Activated CD8-positive, alpha-beta memory T cell treated with anti-CD3 and anti-CD28 coated beads, Interleukin-2, amount 50 U/mL, for 24 hours (primary cell): Measurements from ENCODE around the gene ZNF48.

Source experiments
- DNase-seq: peaks from one replicate; pipeline ENCODE4 v3.0.0-alpha.2; 2020; ENCODE audit errors: extremely low read depth

Gene ZNF48

DNA sequence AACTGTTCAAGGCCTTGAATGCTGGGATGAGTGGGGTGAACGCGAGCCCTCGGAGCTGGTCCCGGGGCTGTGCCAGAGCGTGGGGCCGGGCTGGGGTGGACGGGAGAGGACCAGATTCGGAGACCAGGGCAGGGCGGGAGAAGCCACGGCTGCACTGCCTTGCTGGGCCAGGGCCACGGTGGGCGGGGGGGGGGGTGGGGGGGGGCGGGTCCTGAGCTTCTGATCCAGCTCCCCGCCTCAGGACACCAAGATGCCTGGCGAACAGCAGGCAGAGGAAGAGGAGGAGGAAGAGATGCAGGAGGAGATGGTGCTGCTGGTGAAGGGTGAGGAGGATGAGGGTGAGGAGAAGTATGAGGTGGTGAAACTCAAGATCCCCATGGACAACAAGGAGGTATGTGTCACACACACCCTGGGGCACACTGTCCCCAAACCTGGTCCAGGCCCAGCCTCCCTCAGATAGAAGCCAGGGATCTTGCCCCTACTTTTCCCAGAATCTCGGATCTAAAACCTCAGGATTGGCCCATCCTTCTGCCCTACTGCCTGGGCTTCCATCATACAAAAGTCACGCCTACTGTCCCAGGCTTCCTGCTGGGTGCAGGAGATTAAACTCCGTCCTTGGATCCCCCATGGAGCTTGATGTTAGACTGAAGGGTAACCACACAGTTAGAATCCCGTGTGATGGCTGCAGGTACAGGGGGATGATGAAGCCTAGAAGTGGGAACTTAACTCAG lies 12.7 kb downstream of the ZNF48 start:
- DNase-seq = no peak

DNA sequence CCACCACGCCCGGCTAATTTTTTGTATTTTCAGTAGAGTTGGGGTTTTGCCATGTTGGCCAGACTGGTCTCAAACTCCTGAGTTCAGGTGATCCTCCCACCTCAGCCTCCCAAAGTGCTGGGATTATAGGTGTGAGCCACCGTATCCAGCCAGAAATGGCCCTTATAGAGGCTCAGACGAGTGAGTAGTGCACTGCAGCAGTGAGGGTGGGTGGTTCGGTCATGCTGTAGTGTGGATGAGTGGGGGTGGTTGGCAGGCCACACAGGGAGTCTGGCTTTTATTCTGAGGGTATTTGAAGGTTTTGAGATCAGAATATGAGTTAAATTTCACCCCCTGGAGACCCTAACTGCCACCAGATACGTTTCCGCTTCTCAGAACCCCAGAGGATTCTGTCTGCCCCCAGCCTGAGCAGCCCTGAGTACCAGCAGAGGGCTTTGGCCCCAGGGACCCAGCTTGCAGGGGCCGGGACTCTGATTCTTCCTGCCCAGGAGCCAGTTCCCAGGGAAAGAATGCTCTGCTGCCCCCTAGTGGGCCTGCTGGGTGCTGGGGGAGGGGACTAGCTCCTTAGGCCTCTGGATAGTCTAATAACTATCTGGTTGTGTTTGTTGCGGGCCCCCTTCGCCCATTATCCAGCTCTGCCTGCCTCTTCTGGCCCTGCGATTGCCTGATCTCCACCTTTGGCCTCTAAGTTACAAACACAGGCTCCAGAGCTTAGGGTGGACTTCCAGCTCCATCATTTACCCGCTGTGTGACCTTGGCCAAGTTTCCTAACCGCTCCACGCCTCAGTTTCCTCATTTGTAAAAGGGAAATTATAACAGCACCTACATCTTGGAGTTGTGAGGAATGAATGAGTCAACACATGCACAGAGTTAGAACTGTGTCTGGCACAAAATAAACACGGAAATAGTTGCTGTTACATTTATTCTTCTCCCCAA lies 14.2 kb downstream of the ZNF48 start:
- peak; percentile 80 for DNase-seq

DNA sequence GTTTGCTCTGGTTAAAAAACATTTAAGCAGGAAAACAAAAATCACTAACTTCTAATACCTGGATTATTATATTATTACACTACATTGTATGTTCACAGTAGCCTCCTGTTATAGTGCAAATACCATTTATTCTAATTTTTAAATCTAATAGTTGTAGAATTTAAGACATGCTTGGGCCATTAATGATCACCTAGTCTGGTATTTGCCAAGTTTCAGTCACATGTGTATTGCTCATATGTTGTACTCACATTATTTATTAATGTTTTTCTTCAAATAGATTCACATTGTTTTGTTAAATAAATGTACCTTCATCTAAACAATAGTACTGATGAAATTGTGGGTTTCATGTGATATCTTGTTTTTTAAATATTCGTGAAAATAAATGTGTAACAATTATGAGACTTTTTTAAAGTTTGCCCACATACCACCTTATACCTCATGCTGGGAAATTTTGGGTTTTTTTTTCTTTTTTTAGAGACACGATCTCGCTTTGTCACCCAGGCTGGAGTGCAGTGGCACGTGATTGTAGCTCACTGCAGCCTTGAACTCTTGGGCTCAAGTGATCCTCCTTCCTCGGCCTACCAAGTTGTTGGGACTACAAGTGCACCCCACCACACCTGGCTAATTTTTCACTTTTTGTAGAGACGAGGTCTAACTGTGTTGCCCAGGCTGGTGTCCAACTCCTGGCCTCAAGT lies 18.0 kb downstream of the ZNF48 start:
- no peak for DNase-seq

DNA sequence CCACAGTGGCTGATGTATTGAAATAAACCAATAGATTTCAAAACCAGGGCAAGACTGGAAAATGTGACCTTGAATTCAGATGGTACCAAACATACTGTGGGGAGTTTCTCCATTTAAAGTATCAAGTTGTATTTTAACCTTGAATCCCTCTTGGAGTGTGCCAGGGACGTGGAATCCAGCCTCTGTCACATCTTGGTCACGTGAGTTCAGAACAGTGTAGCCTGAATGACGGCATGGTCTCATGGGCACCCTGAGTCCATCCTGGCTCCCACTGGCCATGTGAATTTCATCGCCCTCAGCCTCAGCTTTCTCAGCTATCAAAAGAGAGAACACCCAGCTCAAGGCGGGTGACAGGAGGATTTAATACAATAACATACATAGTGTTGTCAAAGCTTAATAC lies 18.9 kb downstream of the ZNF48 start:
- DNase-seq = no peak

DNA sequence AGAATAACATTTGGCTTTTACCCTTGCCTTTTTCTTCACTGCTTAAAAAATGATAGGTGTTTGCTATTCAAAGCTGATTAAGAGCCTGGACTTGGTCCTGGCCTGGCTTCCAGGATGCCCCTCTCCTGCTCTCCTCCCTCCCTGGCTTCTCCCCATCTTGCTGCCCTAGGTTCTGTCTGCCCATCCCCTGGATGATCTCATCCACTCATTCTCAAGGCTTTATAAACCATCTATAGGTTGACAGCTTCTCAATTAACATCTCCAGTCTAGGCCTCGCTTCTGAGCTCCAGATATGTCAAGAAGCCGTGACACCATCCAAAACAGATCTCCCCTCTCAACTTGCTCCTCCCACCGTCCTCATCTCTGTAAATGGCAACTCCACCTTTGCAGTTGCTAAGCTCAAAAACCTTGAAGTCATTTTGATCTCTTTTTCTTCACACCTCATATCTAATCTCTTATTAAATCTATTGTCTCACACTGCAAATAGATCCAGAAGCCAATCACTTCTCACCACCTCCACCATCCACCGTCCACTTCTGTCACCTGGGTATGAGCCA lies 20.9 kb downstream of the ZNF48 start:
- DNase-seq = no peak

DNA sequence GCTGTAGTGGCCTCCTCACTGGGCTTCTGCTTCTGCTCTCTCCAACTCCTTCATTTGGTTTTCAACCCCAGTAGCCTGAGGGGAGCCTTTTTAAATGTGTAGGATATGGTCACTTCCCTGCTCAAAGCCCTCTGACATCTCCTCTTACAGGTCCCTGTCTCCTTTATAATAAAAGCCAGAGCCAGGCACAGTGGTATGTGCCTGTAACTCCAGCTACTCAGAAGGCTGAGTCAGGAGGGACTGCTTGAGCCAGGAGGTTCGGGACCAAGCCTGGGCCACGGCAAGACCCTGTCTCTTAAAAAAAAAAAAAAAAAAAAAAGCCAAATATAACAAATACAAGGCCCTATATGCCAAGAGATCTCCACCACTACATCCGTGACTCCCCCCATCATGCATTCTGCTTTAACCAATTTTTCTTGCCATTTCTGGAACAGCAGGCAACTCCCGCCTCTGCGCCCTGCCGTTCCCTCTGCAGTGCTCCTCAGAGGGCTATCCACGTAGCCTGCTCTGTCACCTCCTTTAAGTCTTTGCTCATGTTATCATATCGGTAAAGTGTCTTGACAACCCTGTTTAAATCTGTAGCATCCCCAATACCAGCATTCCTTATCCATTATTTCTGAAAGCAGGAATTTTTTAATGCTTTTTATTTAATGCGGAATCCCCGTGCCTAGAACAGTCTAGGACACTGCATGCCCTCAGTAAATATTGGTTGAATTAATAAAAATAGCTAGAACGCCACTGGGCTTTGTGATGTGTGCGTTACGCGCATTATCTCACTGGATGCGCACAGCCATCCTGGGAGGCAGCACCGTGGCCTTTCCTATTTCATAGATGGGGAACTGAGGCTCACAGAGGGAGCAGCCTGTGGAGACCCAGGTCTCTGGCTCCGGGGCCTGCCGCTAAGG lies 21.7 kb downstream of the ZNF48 start:
- no peak for DNase-seq

DNA sequence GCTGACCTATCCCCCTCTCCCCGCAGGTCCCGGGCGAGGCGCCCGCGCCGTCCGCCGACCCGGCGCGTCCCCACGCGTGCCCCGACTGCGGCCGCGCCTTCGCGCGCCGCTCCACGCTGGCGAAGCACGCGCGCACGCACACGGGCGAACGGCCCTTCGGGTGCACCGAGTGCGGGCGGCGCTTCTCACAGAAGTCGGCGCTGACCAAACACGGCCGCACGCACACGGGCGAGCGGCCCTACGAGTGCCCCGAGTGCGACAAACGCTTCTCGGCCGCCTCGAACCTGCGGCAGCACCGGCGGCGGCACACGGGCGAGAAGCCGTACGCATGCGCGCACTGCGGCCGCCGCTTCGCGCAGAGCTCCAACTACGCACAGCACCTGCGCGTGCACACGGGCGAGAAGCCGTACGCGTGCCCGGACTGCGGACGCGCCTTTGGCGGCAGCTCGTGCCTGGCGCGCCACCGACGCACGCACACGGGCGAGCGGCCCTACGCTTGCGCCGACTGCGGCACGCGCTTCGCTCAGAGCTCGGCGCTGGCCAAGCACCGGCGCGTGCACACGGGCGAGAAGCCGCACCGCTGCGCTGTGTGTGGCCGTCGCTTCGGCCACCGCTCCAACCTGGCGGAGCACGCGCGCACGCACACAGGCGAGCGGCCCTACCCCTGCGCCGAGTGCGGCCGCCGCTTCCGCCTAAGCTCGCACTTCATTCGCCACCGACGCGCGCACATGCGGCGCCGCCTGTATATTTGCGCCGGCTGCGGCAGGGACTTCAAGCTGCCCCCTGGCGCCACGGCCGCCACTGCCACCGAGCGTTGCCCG lies 22.5 kb downstream of the ZNF48 start:
- no peak for DNase-seq

DNA sequence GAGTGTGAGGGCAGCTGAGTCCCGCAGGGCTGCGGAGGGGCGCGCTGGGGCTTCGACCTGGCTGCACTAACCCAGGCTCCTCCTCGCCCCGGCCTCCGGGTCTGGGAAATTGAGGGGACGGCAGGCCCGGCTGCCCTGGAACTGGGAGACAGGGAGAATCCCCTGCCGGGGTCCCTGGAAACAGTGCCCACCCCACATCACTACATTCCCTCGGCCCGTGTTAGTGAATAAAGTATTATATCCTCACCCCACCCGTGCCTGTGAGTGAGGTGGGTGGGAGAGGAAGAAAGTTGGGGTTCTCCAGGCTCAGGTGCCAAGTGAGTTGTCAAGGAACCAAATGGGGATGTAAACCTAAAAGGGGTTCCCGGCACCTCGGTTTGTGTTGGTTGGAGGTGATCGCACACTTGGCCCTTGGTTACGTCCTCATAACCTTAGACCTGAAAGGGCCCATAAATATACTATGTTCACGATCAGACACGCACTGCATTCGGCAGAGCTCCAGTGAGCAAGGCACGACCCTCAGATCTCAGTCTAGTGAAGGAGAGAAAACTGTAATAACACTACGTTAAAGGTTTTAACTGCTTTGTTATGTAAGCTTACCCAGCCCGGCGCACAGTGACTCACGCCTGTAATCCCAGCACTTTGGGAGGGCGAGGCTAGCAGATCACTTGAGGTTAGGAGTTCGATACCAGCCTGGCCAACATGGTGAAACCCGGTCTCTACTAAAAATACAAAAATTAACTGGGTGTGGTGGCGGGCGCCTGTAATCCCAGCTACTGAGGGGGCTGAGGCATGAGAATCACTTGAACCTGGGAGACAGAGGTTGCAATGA lies 23.3 kb downstream of the ZNF48 start:
- DNase-seq = no peak

DNA sequence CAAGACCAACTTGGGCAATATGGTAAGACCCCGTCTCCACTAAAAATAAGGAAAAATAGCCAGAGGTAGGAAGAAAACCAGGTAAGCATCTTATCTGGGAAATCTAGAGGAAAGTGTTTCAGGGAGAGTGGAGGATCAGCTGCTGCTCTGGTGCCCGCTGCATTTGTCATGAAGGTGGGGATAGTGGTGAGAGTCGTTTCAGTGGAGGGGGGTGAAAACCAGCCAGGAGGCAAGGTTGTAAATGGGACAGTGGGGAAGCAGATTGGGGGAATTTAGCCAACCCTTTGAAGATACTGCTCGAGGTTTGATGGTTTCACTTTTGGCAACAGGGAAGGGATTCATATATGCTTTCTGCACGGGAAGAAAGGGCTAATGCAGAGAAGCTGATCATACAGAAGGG lies 25.8 kb downstream of the ZNF48 start:
- DNase-seq = no peak

DNA sequence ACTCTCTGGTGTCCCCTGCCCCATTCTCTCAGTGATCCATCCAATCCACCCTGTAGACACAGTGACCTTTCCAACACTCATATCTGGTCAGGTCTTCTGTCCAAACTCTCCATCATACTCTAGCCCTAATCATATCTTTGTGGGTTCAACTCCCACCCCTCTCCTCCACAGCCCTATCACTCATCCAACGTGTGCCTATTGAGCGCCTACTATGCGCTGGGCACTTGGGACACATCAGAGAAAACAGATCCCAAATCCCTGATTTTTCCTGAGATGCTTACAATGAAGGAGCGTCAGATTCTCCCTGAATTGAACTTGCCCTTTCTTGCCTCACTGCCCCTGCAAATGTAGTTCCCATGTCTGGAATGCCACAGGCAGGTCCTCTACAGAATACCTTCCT lies 32.8 kb downstream of the ZNF48 start:
- DNase-seq = no peak

DNA sequence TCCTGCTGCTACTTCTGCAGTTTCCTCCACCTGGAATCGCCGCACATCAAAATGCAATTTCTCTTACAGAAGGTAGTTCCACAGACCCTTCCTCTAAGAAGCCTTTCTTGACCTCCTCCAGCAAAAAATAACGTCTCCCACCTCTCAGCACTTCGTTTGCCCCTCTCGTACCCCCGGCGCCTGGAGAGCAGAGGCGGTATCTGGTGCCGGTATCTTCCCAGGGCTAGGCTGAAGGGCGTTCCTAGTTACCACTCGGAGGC lies 34.1 kb downstream of the ZNF48 start:
- no peak for DNase-seq

DNA sequence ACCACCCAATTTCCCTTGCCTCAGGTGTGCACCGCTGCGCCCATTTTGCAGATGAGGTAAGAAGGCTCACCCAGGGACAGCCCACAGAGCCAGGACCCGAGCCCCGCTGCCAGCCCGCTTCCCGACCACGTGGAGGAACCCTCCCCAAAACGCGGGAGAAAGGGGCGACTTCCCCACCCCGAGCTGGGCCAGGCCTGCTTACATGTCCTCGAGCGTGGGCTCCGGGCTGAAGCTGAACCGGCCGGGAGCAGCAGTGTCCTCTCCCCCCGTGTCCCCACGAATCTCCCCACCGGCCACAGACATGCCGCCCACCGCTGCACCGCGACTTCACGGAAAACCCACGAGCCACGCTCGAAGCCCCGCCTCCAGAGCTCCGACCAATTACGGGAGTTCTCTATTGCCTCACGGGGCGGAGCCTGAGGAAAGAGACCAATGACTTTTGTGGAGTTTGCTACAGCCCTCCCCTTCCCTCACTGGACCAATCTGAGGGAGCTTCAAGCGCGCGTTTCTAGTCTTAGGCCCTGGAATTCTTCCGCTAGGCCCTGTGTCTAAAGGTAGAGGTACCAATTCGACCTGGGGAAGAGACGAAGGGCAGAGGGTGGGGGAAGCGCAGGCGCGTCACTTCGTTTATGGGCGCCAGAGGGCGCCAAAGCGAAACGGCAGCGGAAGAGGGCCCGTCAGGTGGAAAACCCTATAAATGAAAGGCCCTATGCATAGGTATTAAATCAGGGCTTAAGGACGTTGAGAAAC lies 34.6 kb downstream of the ZNF48 start, which contains the start of gene DCTPP1:
TSS of gene DCTPP1 (minus strand) at position 353 of the 750 bp plus-strand sequence. CDS start at position 303, 50 bp downstream.
- DNase-seq = peak; percentile 94

DNA sequence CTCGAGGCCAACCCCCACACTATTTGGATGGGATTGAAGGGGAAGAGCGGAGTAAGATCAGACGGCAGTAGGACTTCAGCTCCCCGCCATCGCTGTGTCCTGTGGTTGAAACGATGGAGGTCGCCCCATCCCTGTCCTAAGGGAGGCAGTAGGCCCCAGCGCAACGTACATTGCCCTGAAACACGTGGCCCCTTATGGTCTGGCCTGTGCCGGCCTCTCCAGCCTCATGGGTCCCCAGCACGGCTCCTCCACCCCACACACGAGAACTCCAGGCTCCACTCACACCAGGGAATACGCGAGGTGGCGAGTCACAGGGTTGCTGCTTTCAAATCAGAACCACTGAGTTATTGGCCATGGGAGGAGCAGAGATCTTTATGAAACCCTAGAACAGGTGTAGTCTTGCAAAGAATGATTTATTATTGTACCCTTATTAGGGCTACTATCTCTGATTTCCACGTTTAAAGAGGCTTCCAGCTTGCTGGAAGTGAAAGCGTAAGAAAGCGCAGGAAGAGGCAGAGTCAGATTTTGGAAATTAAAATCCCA lies 35.3 kb downstream of the ZNF48 start:
- DNase-seq = no peak

DNA sequence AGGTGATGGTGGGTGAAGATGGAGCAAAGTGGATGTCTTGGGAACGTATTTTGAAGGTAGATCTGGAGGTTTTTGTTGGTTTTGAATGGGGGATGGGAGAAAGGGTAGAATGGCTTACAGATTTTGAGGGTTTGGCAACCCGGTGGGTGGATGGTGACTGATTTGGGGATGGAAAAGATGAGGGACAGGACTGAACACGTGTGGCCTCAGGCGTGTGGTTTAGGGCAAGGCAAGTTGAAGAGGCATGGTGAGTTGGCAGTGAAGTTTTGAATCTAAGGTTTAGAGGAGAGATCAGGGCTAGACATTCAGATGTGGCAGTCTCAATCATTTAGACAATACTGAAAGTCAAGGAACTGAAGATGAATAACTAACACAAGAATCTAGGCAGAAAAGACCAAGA lies 39.6 kb downstream of the ZNF48 start:
- no peak for DNase-seq

DNA sequence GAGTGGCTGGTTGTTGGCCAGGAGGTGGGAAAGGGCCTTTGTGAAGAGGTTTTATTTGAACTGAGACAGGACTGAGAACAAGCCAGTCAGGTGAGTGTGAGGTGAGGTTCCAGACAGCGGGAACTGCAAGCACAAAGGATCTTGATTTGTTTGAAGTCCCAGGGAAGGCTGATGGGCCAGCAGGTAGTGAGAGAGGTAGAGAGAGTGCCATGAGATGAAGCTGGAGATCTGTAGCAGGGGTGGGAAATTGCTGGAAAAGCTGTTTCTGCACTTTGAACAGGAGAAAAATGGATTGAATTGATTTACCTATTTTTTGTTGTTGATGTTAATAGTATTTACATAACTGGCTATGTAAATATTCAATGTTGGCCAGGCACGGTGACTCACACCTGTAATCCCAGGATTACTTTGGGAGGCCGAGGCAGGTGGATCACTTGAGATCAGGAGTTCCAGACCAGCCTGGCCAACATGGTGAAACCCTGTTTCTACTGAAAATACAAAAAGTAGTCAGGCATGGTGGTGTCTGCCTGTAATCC lies 42.4 kb downstream of the ZNF48 start:
- no peak for DNase-seq

DNA sequence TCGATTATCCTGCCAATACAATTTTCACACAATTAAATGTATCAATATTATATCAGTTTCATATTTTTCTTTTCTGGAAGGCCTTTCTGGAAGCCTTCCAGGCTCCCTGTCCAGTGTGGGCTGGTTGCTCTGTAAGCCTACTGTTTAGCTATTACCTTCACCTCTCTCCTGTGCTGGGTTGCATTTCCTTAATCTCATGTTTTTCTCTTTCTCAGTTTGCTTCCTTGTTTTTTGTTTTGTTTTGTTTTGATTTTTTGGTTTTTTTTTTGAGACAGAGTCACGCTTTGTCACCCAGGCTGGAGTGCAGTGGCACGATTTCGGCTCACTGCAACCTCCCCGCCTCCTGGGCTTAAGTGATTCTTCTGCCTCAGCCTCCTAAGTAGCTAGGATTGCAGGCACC lies 43.6 kb downstream of the ZNF48 start:
- no peak for DNase-seq

DNA sequence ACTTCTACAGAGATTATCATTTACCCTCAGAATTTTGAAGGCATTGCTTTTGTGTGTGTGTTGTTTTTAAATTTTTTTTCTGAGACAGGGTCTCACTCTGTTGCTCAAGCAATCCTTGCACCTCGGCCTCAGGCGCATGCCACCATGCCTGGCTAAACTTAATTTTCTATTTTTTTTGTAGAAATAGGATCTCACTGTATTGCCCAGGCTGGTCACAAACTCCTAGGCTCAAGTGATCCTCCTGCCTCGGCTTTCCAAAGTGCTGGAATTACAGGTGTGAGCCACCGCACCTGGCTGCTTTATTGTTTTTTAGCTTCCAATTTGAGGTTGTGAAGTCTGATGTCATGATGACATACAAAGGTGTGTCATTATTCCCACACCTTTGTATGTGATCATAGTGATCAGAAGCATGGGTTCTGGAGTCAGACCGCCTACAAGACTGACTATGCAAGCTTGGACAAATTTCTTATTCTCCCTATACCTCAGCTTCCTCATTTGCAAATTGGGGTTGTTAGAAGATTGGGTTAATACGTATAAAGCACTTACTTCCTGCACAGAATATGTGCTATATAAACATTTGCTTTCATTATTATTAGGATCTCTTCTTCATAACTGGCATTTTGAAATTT lies 44.6 kb downstream of the ZNF48 start:
- DNase-seq = no peak

DNA sequence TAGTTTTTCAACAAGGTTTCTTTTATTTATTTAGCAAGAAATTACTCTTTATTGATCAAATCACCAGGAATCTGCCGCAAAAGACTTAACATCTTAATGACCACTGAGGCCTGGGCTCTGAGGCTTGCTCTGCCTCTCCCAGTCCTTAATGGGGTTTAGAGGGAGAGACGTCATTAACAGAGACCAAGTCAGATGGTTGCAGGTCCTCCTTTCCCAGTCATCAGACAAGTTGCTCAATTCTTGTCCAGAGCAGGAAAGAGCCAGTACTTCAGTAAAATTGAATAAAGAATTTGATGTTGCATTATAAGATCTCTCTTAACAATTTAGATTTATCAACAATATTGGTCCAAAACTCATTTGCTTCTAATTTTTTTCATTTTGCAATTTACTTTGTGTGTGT lies 48.4 kb downstream of the ZNF48 start:
- no peak for DNase-seq
